IPS-11a (cell line): ENCODE data around the gene DNAJC5G.

Source experiments
- H3K4me3 ChIP-seq: one replicate; pipeline ENCODE4 v1.5.1; 2013; ENCODE audit warnings: low read depth, low read length, control low read depth

The DNAJC5G gene, protein sequence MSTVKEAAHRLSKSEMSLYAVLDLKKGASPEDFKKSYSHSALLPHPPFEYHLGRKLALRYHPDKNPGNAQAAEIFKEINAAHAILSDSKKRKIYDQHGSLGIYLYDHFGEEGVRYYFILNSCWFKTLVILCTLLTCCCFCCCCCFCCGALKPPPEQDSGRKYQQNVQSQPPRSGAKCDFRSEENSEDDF

DNA sequence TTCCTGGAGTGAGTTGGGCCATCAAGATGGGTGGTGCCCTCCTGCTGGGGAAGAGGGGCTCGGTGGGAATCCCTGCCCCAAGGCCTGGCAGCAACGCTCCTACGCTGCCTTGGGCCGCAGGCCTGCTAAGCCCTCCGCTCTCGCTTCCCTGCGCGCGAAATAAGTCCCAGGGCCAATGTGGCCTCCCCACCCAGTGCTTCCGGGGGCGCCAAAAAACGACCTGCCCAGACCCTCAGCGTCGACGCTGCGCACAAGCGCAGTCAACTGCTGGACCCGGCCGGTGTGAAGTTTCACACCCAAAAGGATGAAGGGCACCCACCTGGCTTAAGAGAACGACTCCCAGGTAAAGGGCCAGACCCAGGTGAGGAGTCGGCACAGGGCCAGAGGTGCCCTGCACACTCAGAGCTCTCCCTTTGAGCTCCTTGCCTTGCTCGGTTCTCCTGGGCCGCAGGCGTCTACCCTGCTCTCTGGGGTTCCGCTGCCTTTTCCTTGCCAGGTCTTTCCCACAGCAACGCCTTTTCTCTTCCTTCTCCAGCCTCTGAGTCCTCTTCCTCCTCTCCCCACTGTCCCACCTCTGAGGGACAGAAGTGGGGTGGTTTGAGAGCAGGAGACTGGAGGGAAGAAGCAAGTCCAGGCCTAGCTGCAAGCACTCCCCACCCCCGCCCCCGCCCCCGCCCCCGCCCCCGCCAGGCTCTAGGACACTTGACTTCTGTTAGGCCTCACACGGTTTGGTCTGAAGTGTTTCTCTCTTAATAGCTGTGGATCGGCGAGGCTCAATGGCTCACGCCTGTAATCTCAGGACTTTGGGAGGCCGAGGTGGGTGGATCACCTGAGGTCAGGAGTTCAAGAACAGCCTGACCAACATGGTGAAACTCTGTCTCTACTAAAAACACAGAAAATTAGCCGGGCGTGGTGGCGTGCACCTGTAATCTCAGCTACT is at the start of gene DNAJC5G:
DNAJC5G (plus strand) TSS at position 223 of the 940 bp plus-strand sequence. CDS start 1,296 bp downstream, outside the sequence.
- H3K4me3 ChIP-seq = no peak within 1 kb of the TSS

DNA sequence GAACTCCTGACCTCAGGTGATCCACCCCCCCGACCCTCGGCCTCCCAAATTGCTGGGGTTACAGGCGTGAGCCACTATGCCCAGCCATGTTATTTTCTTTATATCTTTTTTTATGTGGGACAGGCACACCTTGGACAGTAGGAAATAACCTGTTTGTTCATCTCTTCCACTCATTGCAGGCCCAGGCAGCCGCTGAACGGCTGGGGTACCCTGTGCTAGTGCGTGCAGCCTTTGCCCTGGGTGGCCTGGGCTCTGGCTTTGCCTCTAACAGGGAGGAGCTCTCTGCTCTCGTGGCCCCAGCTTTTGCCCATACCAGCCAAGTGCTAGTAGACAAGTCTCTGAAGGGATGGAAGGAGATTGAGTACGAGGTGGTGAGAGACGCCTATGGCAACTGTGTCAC is 49.7 kb upstream of the DNAJC5G start:
- no peak overlapping the region for H3K4me3 ChIP-seq

DNA sequence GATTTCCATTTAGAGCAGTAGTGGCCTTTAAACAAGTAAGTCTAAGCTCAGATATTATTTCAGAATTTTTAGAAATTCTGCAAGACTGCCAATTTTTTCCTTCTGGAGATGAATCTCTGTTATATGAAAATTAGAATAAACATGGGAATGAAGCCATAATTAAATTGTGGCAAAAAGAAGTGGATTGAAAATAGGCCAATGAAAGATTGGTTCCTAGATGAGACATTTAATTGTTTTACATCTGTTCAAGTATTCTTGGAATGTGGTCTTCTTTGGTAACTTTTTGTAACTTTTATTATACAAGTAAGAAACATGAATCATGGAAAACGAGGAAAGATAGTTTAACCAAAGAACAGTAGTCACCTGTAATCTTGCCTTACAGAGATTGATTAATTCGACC is 47.7 kb upstream of the DNAJC5G start:
- no peak overlapping the region for H3K4me3 ChIP-seq

DNA sequence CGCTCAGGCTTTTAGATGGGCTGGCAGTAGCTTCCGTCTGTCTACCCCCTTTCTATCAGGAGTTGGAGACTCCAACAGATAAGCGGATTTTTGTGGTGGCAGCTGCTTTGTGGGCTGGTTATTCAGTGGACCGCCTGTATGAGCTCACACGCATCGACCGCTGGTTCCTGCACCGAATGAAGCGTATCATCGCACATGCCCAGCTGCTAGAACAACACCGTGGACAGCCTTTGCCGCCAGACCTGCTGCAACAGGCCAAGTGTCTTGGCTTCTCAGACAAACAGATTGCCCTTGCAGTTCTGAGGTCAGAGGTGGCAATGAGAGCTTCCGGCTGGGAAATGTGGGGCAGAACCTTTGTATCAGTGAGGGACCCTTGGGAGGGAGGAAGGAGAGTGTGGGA is 43.3 kb upstream of the DNAJC5G start:
- H3K4me3 ChIP-seq = no peak overlapping the region

DNA sequence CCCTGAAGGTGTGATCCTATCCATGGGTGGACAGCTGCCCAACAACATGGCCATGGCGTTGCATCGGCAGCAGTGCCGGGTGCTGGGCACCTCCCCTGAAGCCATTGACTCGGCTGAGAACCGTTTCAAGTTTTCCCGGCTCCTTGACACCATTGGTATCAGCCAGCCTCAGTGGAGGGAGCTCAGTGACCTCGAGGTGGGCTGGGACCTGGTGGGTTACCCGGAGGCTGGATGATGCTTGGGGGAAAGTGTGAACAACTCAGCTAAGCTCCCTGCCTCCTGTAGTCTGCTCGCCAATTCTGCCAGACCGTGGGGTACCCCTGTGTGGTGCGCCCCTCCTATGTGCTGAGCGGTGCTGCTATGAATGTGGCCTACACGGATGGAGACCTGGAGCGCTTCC is 41.9 kb upstream of the DNAJC5G start:
- H3K4me3 ChIP-seq = no peak overlapping the region

DNA sequence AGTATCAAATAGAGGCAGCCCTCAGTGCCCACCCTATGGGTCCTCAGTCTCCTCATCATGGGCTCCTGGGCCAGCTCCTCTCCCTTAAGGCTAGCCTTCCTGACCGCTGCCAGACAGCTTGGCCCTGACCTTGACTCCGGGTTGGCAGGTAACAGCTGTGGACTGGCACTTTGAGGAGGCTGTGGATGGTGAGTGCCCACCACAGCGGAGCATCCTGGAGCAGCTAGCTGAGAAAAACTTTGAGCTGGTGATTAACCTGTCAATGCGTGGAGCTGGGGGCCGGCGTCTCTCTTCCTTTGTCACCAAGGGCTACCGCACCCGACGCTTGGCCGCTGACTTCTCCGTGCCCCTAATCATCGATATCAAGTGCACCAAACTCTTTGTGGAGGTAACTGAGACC is 39.1 kb upstream of the DNAJC5G start:
- no peak overlapping the region for H3K4me3 ChIP-seq

DNA sequence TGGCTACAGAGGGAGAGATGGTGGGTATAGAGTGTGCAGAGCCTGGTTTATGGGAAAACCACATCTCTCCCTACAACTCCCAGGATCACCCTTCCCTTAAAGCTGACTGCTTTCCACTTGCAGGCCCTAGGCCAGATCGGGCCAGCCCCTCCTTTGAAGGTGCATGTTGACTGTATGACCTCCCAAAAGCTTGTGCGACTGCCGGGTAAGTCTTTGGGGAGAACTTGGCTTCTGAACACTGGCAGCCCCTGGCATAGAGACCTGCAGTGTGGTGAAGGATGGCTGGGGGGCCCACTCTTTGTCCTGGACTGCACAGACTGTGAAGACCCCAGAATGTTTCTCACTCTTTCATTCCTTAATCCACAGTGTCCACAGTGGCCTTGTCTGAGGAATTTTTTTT is 38.6 kb upstream of the DNAJC5G start:
- H3K4me3 ChIP-seq = no peak overlapping the region

DNA sequence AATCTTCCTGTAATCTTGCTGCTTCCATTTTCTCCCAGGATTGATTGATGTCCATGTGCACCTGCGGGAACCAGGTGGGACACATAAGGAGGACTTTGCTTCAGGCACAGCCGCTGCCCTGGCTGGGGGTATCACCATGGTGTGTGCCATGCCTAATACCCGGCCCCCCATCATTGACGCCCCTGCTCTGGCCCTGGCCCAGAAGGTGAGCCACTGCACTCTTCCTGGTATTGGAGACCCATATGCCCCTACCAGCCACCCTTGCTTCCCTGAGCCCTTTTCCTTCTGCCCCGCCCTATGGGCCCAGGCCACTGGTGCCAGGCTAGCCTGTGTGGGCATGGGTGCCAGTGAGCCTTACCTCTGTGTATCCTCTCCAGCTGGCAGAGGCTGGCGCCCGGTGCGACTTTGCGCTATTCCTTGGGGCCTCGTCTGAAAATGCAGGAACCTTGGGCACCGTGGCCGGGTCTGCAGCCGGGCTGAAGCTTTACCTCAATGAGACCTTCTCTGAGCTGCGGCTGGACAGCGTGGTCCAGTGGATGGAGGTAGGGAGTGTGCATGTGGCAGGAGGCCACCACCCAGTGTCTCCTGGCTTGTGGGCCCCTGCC is 37.8 kb upstream of the DNAJC5G start:
- no peak overlapping the region for H3K4me3 ChIP-seq

DNA sequence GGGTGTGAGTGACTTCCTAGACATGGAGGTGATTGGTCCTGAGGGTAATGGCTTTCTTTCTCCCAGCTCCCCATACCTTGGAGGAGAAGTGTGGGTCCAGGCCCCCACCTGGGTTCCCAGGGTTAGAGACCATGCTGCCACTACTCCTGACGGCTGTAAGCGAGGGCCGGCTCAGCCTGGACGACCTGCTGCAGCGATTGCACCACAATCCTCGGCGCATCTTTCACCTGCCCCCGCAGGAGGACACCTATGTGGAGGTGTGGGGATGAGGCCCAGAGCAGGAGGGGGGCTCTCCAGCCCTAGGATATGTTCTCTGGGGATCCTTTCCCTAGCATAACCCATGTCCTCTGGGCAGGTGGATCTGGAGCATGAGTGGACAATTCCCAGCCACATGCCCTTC is 36.3 kb upstream of the DNAJC5G start:
- no peak overlapping the region for H3K4me3 ChIP-seq

DNA sequence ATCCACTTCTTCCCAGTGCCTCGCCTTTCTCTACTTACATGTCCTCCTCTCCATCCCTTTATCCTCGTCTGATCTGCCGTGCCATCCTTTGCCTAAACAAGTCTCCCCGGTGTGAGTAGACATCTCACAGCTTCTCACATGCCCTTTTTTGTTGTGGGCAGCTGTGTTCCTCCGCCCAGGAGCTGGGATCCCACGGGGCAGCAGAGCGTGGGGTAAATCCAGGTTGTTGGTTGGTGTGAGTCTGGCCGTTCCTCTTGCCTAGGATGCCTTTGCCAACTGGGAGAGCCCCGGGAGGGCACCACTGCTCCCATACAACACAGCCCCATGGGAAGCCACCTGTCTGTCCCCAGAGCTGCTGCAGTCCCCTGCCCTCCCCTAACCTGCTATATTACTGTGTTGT is 34.8 kb upstream of the DNAJC5G start:
- H3K4me3 ChIP-seq = no peak overlapping the region

DNA sequence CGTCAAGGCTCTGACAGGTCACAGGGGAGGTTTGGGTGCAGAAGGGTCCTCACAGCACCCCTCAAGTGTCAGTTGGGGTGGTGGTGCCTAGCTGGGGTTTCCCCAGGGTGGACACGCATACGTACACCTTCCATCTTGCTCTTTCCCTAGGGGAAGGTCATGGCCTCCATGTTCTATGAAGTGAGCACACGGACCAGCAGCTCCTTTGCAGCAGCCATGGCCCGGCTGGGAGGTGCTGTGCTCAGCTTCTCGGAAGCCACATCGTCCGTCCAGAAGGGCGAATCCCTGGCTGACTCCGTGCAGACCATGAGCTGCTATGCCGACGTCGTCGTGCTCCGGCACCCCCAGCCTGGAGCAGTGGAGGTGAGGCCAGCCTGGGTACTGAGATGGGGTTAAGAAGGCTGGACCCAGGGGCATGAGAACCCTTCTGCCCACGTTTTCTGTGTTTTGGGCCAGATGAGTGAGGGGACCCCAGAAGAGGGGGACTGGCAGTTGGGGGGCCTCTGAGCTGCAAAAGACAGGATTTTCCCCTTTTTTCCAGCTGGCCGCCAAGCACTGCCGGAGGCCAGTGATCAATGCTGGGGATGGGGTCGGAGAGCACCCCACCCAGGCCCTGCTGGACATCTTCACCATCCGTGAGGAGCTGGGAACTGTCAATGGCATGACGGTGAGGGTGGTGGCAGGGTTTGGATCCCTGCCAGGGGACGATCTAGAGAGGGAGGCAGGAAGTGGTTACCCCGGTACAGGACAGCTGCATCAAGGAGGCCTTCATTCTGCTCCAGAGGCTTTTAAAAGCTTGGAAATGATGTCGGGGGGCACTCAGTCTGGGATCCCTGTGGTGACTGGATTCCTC is 33.2 kb upstream of the DNAJC5G start:
- H3K4me3 ChIP-seq = no peak overlapping the region

DNA sequence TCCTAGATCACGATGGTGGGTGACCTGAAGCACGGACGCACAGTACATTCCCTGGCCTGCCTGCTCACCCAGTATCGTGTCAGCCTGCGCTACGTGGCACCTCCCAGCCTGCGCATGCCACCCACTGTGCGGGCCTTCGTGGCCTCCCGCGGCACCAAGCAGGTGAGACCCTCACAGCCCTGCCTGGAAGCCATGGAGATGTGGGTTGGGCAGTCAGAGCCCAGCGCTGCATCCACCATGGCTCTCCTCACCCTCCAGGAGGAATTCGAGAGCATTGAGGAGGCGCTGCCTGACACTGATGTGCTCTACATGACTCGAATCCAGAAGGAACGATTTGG is 32.6 kb upstream of the DNAJC5G start:
- no peak overlapping the region for H3K4me3 ChIP-seq

DNA sequence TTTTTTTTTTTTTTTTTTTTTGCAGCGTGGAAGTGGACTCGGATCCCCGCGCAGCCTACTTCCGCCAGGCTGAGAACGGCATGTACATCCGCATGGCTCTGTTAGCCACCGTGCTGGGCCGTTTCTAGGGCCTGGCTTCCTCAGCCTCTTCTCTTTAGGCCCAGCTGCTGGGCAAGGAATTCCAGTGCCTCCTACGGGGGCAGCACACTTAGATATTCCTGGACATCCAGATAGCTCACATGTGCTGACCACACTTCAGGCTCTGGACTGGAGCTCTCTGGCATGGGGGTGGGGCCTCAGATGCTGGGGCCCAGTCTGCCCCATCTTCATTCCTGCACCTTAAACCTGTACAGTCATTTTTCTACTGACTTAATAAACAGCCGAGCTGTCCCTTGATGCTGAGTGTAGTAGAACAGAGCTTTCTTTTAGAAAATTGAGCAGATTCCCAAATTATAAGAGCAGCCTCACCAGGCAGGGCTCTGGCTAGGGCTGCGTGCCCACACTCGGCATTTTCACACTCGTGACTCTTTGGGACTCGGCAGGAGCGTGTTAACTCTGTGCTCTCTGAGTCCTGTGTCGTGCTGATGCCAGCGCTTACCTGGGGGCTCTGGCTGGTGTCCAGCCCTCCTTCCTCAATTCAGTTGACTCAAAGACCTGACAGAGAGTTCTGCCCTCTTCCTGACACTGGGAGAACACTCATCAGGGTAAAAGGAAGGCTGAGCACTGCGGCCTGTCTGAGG is 31.7 kb upstream of the DNAJC5G start:
- no peak overlapping the region for H3K4me3 ChIP-seq

DNA sequence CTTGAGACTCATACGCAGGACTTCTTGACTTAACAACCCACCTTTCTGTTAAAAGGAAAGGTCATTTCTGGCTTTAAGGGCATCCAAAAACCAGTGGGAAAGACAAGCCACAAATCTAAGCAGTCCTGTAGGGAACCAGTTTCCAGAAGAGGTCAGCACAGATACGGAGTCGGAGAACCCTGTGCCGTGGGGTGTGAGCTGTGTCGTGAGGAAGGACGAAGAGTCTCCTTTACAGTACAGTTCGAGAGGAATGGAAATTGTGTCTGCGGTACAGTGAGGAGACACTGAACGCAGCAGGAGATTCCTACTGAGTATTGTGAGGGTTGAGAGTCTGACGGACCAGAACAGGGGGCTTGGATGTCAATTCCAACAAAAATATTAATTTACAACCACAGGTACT is 30.1 kb upstream of the DNAJC5G start:
- no peak overlapping the region for H3K4me3 ChIP-seq

DNA sequence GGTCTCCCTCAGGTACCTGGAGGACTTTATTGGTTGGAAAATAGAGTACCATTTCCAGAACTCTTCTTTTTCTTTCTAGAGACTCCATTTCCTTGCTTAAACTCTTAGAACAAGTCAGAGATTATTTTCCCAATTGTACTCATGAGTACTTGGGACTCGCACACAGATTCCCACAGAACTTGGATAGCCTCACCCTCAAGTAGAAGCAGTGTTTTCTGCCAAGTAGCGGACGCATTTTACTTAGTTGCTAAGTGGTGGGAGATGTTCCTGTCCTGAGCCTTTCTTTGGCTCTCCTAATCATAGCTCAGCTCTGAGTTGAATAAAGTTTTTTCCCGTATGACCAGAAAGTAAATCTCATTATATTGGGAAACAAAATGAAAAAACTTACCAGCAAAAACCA is 29.6 kb upstream of the DNAJC5G start:
- H3K4me3 ChIP-seq = no peak overlapping the region

DNA sequence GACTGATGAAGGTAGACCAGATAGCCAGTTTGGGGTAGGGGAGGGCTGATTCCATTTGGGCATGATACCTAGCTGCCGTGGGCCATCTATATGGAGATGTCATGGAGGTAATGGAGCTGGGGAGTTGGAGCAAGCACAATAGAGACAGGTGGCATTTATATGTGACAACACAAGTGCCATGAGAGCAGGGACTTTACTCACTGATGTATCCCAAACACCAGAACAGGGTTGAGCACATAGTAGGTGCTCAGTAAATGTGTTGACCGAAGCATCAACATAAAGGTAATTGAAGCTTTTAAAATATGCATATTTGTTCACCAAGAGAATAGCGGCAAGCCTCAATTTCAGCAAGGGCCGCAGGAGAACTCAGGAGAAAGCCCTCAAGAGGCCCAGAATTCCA is 27.3 kb upstream of the DNAJC5G start:
- no peak overlapping the region for H3K4me3 ChIP-seq

DNA sequence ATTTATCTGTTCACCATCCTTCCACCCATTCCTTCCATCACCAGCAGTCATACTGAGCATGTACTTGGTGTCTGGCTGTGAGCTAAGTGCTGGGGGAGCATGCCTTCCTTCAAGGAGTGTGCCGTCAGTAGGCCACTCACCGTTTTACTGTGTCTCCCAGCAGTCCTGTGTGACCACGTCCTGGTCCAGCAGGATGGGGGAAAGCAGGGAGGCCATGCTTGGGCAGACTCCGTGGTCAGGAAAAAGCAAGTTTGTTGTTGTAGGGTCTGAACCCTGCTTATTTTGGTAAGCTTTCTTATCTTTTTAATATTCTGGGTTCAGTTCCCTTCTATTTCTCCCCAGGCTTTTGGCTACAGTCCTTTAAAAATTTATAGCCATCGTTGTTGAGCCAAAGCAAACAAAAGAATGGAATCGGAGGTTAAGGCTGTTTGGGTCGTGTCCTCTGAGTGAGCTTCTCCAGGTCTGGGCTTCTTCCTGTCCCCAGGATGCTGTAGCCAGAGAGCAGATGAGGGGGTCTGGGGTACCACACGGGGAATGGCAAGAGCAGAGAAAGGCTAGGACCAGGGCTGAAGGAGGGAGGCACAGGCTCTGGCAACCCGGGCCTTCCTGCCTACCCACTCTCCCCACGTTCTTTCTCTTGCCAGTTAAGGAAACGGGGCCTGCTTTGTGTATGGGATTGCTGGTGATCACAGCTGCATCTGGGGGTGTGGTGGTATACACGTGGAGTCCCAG is 25.9 kb upstream of the DNAJC5G start:
- H3K4me3 ChIP-seq = no peak overlapping the region

DNA sequence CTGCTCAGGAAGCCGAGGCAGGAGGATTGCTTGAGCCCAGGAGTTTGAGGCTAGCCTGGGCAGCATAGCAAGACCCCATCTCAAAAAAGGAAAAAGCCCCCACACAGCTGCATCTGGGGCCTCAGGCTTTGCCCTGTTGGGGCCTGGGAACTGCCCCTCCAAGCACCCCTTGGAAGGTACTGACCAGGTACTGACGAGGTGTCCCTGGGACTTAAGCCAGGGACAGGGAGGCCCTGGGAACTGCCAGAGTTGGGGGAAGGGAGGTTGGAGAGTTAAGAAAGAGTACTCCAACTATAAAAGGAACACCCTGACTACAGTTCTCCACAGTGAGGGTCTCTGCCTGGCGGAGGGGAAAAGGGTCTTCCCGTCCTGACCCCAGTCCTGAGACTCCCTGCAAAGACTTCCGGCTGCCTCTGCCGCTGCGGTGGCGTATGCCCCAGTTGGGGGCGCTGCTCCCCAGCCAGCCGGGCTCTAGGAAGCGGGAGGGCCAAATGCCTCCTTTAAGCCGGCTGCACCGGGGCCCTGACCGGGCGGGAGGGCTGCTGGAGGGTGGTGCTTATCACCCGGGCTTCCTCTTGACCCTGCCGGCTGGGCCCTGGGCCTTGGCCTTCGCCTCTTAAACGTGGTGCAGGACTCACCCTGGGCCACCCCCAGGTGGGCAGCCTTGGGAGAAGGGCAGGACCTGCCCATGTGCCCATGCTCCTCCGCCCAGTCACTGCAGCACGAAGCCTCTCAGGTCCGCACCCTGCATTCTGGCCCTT is 25.2 kb upstream of the DNAJC5G start:
- no peak overlapping the region for H3K4me3 ChIP-seq
